ENCODE data around the gene PLA2G4F. TPM values are rescaled to one million over a fixed set of nuclear protein-coding genes. Genes with fewer than 3 reads are reported as not detected.

The PLA2G4F gene
- total RNA-seq, 1 experiment from 2014 or later: 0.87 TPM

DNA sequence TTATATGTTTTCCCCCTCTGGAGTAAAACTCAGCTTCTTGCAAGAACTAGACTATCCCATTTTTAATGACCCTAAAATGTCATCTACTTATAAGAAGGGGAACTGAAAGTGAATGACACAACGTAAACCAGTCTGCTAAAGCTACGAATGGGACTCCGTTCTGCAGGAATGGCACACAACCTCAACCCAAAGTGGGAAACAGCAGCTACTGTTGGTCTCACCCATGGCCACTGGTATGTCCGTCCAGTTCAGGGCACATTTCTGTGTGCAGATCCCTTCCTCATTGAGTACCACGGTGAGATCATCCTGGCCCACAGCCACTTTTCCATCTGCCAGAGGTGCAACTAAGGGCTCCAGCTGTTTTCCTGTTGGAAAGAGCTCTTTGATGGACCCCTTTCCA, 27.9 kb upstream of the PLA2G4F start:
- Mint-ChIP-seq H3K9me3 (ENCODE audit: low read depth, unreplicated experiment) (no peaks in the 10 kb centered on the region), H3K4me1 (ENCODE audit: low read depth, unreplicated experiment) (no peaks in the 10 kb centered on the region), H3K27ac (ENCODE audit: unreplicated experiment) (no peak overlapping the region), H3K27me3 (ENCODE audit: unreplicated experiment) (no peaks in the 10 kb centered on the region), H3K4me3 (ENCODE audit: low read depth, unreplicated experiment) (no peak overlapping the region), H3K36me3 (ENCODE audit: insufficient read depth, unreplicated experiment) (peaks cover 4% of the 10 kb centered on the region)
- intact Hi-C loops (cut with micrococcal nuclease; ENCODE audit: unreplicated experiment): no loop called here
- TF ChIP-seq, protein P1, sequence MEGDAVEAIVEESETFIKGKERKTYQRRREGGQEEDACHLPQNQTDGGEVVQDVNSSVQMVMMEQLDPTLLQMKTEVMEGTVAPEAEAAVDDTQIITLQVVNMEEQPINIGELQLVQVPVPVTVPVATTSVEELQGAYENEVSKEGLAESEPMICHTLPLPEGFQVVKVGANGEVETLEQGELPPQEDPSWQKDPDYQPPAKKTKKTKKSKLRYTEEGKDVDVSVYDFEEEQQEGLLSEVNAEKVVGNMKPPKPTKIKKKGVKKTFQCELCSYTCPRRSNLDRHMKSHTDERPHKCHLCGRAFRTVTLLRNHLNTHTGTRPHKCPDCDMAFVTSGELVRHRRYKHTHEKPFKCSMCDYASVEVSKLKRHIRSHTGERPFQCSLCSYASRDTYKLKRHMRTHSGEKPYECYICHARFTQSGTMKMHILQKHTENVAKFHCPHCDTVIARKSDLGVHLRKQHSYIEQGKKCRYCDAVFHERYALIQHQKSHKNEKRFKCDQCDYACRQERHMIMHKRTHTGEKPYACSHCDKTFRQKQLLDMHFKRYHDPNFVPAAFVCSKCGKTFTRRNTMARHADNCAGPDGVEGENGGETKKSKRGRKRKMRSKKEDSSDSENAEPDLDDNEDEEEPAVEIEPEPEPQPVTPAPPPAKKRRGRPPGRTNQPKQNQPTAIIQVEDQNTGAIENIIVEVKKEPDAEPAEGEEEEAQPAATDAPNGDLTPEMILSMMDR (IDR thresholded peaks at IDR 0.05; ENCODE audit: unreplicated experiment): no peak
- no TSS peak for BruUV-seq (replicated peaks)
- CTCF ChIA-PET: no interaction called here
- no peak for DNase-seq

DNA sequence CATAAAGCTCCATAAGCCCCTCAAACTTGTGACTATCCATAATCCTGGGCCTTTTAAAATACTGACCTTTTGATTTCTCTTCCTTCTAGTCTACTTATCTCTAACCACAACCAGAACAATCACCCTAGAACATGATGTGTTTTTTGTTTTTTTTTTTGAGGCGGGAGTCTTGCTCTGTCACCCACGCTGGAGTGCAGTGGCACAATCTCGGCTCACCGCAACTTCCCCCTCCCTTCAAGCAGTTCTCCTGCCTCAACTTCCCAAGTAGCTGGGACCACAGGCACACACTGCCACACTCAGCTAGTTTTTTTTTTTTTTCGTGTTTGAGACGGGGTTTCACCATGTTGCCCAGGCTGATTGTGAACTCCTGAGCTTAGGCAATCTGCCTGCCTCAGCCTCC, 26.5 kb upstream of the PLA2G4F start:
- no TSS peak for BruUV-seq (replicated peaks)
- peaks cover 4% of the 10 kb centered on the region for H3K36me3 Mint-ChIP-seq (ENCODE audit: insufficient read depth, unreplicated experiment)
- H3K27me3 Mint-ChIP-seq (ENCODE audit: unreplicated experiment): no peaks in the 10 kb centered on the region
- intact Hi-C loops (cut with micrococcal nuclease; ENCODE audit: unreplicated experiment): no loop called here
- TF ChIP-seq, protein P1 (IDR thresholded peaks at IDR 0.05; ENCODE audit: unreplicated experiment): no peak
- DNase-seq: no peak
- no peak overlapping the region for H3K27ac Mint-ChIP-seq (ENCODE audit: unreplicated experiment)
- no peaks in the 10 kb centered on the region for H3K9me3 Mint-ChIP-seq (ENCODE audit: low read depth, unreplicated experiment)
- CTCF ChIA-PET: interaction anchor here (0.7 kb wide), 2 partner anchors 78 to 90 kb away, joined by 3 read pairs; no protein-coding TSS in a partner anchor
- H3K4me3 Mint-ChIP-seq (ENCODE audit: low read depth, unreplicated experiment): no peak overlapping the region
- no peaks in the 10 kb centered on the region for H3K4me1 Mint-ChIP-seq (ENCODE audit: low read depth, unreplicated experiment)

DNA sequence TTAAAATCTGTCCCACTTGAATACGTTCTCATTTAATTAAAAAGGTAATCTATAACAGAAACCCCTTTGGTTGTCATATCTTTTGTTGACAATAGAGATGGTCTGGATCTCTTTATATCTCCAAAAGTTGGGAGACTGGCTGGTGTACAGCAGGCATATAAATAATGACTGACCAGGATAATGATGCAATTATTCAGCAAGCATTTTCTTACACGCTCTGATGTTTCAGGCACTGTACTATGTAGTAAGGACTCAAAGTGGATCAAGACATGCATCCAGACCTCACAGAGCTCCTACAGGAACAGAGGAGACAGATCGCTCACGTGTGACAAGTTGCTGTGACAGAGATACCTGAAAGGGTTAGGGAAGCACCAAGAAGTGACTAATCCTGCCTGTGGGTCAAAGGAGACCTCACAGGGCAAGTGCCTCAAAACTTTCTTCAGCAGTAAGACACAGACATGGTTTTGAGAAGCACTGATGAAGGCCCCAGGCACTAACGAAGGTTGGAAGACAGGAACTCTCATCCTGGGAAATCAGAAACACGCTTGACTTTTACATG, 26.0 kb upstream of the PLA2G4F start:
- H3K27ac Mint-ChIP-seq (ENCODE audit: unreplicated experiment): no peak overlapping the region
- no TSS peak for BruUV-seq (replicated peaks)
- intact Hi-C loops (cut with micrococcal nuclease; ENCODE audit: unreplicated experiment): no loop called here
- TF ChIP-seq, protein P1 (IDR thresholded peaks at IDR 0.05; ENCODE audit: unreplicated experiment): no peak
- CTCF ChIA-PET: interaction anchor here (0.7 kb wide), 2 partner anchors 77 to 90 kb away, joined by 3 read pairs; no protein-coding TSS in a partner anchor
- H3K36me3 Mint-ChIP-seq (ENCODE audit: insufficient read depth, unreplicated experiment): peaks cover 4% of the 10 kb centered on the region
- no peaks in the 10 kb centered on the region for H3K9me3 Mint-ChIP-seq (ENCODE audit: low read depth, unreplicated experiment)
- H3K4me3 Mint-ChIP-seq (ENCODE audit: low read depth, unreplicated experiment): no peak overlapping the region
- no peak for DNase-seq
- no peaks in the 10 kb centered on the region for H3K27me3 Mint-ChIP-seq (ENCODE audit: unreplicated experiment)
- no peaks in the 10 kb centered on the region for H3K4me1 Mint-ChIP-seq (ENCODE audit: low read depth, unreplicated experiment)

DNA sequence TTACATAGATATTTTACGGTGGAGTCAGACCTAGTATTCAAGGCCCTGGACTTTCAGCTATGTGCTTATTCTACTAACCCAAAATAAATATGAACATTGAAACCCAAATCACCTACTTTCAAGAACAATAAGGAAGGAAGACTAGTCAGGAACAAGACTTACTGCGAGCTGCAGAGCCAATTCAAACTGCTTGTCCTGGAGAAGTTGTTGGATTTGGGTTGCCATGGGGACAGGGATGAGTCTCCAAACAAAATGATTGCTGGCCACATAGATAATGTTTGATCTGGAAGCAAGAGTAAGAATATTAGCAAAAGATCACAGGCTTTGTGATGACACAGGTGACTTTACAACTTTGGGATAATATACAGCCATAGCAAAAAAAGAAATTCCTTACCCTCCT, 21.6 kb upstream of the PLA2G4F start:
- TF ChIP-seq, protein P1 (IDR thresholded peaks at IDR 0.05; ENCODE audit: unreplicated experiment): no peak
- no peaks in the 10 kb centered on the region for H3K27me3 Mint-ChIP-seq (ENCODE audit: unreplicated experiment)
- no peaks in the 10 kb centered on the region for H3K9me3 Mint-ChIP-seq (ENCODE audit: low read depth, unreplicated experiment)
- no peak overlapping the region for H3K27ac Mint-ChIP-seq (ENCODE audit: unreplicated experiment)
- H3K4me3 Mint-ChIP-seq (ENCODE audit: low read depth, unreplicated experiment): no peak overlapping the region
- H3K36me3 Mint-ChIP-seq (ENCODE audit: insufficient read depth, unreplicated experiment): peaks cover 9% of the 10 kb centered on the region
- intact Hi-C loops (cut with micrococcal nuclease; ENCODE audit: unreplicated experiment): no loop called here
- no TSS peak for BruUV-seq (replicated peaks)
- no peaks in the 10 kb centered on the region for H3K4me1 Mint-ChIP-seq (ENCODE audit: low read depth, unreplicated experiment)
- DNase-seq: no peak
- CTCF ChIA-PET: no interaction called here

Measured in Calu3 (cell line).